HEK293 (cell line): ENCODE data around the gene SPOCK1.

Experiments used
- CTCF ChIA-PET: fragments of 350-600 bp; formaldehyde crosslinking; extraction: SDS; loops from one replicate; lab custom pipeline; 2021; ENCODE audit warnings: antibody characterized with exemption; lab: Yijun Ruan, JAX
- POLR2A ChIA-PET: fragments of 300-600 bp; formaldehyde crosslinking; extraction: SDS; loops from one replicate; lab custom pipeline; 2020; ENCODE audit warnings: antibody characterized with exemption, inconsistent platforms; lab: Yijun Ruan, JAX
- H3K27ac ChIP-seq: fragments of 200-500 bp; sonication (Bioruptor generic); 2 replicates; pipeline ENCODE4 v1.5.1; 2014; ENCODE audit warnings: low read depth, low read length, control low read depth, inconsistent platforms; ENCODE audit errors: extremely low read depth
- H3K36me3 ChIP-seq, 2 experiments: fragments of 200-500 bp in 1 of 2; sonication (Bioruptor generic) in 1 of 2; 1 replicate in 1 of 2; 2 replicates in 1 of 2; pipeline ENCODE4 v1.5.1; 2014 to 2017; ENCODE audit warnings: inconsistent platforms in 2 of 2, low read length in 2 of 2; ENCODE audit not compliant: control insufficient read depth in 2 of 2, insufficient read depth in 1 of 2
- H3K4me1 ChIP-seq: fragments of 200-500 bp; sonication (Bioruptor generic); 2 replicates; pipeline ENCODE4 v1.5.1; 2014; ENCODE audit warnings: mild to moderate bottlenecking, low read length, inconsistent platforms; ENCODE audit not compliant: control insufficient read depth, insufficient read depth
- H3K4me3 ChIP-seq: 2 replicates; pipeline ENCODE4 v1.5.1; 2011; ENCODE audit warnings: low read depth, mild to moderate bottlenecking, control low read depth, low read length, moderate library complexity
- H3K9me3 ChIP-seq: fragments of 200-500 bp; sonication (Bioruptor generic); 2 replicates; pipeline ENCODE4 v1.5.1; 2014; ENCODE audit warnings: low read depth, low read length, inconsistent platforms; ENCODE audit not compliant: control insufficient read depth, insufficient read depth
- BCL11B ChIP-seq: fragments of 450-650 bp; formaldehyde crosslinking; IDR thresholded peaks from 2 replicates; pipeline ENCODE4 v1.5.1; 2016; ENCODE audit warnings: low read depth, missing biosample characterization, missing genetic modification characterization
- ZNF140 ChIP-seq: fragments of 450-650 bp; formaldehyde crosslinking; IDR thresholded peaks from 2 replicates; pipeline ENCODE4 v1.5.1; 2016; ENCODE audit warnings: missing biosample characterization, missing genetic modification characterization
- ZNF175 ChIP-seq: fragments of 450-650 bp; formaldehyde crosslinking; IDR thresholded peaks from 2 replicates; pipeline ENCODE4 v1.5.1; 2016; ENCODE audit warnings: missing biosample characterization, missing genetic modification characterization
- ZNF24 ChIP-seq: fragments of 450-650 bp; formaldehyde crosslinking; IDR thresholded peaks from 2 replicates; pipeline ENCODE4 v1.5.1; 2016; ENCODE audit warnings: missing biosample characterization, missing genetic modification characterization
- ZNF335 ChIP-seq: fragments of 450-650 bp; formaldehyde crosslinking; conservative IDR thresholded peaks from 2 replicates; pipeline ENCODE4 v1.5.1; 2016; ENCODE audit warnings: missing biosample characterization, missing genetic modification characterization
- ZNF354C ChIP-seq: fragments of 450-650 bp; formaldehyde crosslinking; IDR thresholded peaks from 2 replicates; pipeline ENCODE4 v1.5.1; 2016; ENCODE audit warnings: missing biosample characterization, missing genetic modification characterization, low read depth, borderline replicate concordance
- ZNF404 ChIP-seq: fragments of 450-650 bp; formaldehyde crosslinking; IDR thresholded peaks from 2 replicates; pipeline ENCODE4 v1.5.1; 2017; ENCODE audit warnings: missing biosample characterization, missing genetic modification characterization
- ZNF76 ChIP-seq: fragments of 450-650 bp; formaldehyde crosslinking; IDR thresholded peaks from 2 replicates; pipeline ENCODE4; 2016; ENCODE audit warnings: low read depth, missing biosample characterization, missing genetic modification characterization, borderline replicate concordance
- ZSCAN16 ChIP-seq: fragments of 450-650 bp; formaldehyde crosslinking; IDR thresholded peaks from 2 replicates; pipeline ENCODE4 v1.5.1; 2016; ENCODE audit warnings: missing biosample characterization, missing genetic modification characterization
- TF ChIP-seq, protein P1 (sequence below): fragments of 450-650 bp; formaldehyde crosslinking; conservative IDR thresholded peaks from 2 replicates; pipeline ENCODE4 v1.5.1; 2016; ENCODE audit warnings: low read depth, missing biosample characterization, missing genetic modification characterization
- TF ChIP-seq, protein P2 (sequence below): fragments of 450-650 bp; formaldehyde crosslinking; IDR thresholded peaks from 2 replicates; pipeline ENCODE4 v1.5.1; 2016; ENCODE audit warnings: missing biosample characterization, missing genetic modification characterization
- TF ChIP-seq, protein P3 (sequence below): fragments of 450-650 bp; formaldehyde crosslinking; IDR thresholded peaks from 2 replicates; pipeline ENCODE4 v1.5.1; 2016; ENCODE audit warnings: missing biosample characterization, missing genetic modification characterization
- TF ChIP-seq, protein P4 (sequence below): fragments of 450-650 bp; formaldehyde crosslinking; IDR thresholded peaks from 2 replicates; pipeline ENCODE4 v1.5.1; 2017; ENCODE audit warnings: missing biosample characterization, missing genetic modification characterization
- TF ChIP-seq, protein P5 (sequence below): fragments of 450-650 bp; formaldehyde crosslinking; IDR thresholded peaks from 2 replicates; pipeline ENCODE4 v1.5.1; 2016; ENCODE audit warnings: missing biosample characterization, missing genetic modification characterization, borderline replicate concordance
- TF ChIP-seq, protein P6 (sequence below): fragments of 450-650 bp; formaldehyde crosslinking; IDR thresholded peaks from 2 replicates; pipeline ENCODE4 v1.5.1; 2017; ENCODE audit warnings: missing biosample characterization, missing genetic modification characterization
- TF ChIP-seq, protein P7 (sequence below): fragments of 450-650 bp; formaldehyde crosslinking; conservative IDR thresholded peaks from 2 replicates; pipeline ENCODE4 v1.5.1; 2016; ENCODE audit warnings: low read depth, missing biosample characterization, missing genetic modification characterization

SPOCK1 gene

DNA sequence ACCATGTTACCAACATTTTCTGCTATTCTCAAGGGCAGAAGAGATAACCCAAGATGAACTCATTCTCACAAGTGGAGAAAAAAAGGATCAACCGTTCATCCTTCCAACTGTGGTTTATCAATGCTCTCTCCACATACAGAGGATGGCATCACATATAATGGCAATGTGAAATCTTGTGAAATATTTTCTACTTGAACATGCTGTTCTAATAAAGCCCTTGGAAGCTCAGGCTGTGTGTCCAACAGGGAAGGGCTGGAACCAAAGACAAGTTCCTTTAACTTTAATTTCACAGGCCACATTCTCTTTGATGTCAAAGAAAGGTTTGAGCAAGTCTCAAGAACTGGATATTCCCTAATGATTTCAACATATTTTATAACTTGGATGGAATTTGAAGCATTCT lies 230.5 kb downstream of the SPOCK1 start (continued):
- TF ChIP-seq, protein P1, sequence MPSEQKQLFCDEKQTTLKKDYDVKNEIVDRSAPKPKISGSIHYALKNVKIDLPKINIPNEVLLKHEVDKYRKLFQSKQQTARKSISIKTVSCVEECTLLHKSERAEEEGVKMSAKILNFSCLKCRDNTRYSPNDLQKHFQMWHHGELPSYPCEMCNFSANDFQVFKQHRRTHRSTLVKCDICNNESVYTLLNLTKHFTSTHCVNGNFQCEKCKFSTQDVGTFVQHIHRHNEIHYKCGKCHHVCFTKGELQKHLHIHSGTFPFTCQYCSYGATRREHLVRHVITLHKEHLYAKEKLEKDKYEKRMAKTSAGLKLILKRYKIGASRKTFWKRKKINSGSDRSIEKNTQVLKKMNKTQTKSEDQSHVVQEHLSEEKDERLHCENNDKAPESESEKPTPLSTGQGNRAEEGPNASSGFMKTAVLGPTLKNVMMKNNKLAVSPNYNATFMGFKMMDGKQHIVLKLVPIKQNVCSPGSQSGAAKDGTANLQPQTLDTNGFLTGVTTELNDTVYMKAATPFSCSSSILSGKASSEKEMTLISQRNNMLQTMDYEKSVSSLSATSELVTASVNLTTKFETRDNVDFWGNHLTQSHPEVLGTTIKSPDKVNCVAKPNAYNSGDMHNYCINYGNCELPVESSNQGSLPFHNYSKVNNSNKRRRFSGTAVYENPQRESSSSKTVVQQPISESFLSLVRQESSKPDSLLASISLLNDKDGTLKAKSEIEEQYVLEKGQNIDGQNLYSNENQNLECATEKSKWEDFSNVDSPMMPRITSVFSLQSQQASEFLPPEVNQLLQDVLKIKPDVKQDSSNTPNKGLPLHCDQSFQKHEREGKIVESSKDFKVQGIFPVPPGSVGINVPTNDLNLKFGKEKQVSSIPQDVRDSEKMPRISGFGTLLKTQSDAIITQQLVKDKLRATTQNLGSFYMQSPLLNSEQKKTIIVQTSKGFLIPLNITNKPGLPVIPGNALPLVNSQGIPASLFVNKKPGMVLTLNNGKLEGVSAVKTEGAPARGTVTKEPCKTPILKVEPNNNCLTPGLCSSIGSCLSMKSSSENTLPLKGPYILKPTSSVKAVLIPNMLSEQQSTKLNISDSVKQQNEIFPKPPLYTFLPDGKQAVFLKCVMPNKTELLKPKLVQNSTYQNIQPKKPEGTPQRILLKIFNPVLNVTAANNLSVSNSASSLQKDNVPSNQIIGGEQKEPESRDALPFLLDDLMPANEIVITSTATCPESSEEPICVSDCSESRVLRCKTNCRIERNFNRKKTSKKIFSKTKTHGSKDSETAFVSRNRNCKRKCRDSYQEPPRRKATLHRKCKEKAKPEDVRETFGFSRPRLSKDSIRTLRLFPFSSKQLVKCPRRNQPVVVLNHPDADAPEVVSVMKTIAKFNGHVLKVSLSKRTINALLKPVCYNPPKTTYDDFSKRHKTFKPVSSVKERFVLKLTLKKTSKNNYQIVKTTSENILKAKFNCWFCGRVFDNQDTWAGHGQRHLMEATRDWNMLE (tag by site-specific recombination): no peak
- TF ChIP-seq, protein P2, sequence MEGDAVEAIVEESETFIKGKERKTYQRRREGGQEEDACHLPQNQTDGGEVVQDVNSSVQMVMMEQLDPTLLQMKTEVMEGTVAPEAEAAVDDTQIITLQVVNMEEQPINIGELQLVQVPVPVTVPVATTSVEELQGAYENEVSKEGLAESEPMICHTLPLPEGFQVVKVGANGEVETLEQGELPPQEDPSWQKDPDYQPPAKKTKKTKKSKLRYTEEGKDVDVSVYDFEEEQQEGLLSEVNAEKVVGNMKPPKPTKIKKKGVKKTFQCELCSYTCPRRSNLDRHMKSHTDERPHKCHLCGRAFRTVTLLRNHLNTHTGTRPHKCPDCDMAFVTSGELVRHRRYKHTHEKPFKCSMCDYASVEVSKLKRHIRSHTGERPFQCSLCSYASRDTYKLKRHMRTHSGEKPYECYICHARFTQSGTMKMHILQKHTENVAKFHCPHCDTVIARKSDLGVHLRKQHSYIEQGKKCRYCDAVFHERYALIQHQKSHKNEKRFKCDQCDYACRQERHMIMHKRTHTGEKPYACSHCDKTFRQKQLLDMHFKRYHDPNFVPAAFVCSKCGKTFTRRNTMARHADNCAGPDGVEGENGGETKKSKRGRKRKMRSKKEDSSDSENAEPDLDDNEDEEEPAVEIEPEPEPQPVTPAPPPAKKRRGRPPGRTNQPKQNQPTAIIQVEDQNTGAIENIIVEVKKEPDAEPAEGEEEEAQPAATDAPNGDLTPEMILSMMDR (tag by site-specific recombination): no peak
- TF ChIP-seq, protein P3, sequence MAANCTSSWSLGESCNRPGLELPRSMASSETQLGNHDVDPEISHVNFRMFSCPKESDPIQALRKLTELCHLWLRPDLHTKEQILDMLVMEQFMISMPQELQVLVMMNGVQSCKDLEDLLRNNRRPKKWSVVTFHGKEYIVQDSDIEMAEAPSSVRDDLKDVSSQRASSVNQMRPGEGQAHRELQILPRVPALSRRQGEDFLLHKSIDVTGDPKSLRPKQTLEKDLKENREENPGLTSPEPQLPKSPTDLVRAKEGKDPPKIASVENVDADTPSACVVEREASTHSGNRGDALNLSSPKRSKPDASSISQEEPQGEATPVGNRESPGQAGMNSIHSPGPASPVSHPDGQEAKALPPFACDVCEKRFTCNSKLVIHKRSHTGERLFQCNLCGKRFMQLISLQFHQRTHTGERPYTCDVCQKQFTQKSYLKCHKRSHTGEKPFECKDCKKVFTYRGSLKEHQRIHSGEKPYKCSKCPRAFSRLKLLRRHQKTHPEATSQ (tag by site-specific recombination): no peak
- no peak for TF ChIP-seq ZNF24
- no peak for TF ChIP-seq ZNF175
- TF ChIP-seq ZNF76: no peak
- TF ChIP-seq ZNF335 (tag by site-specific recombination): no peak

DNA sequence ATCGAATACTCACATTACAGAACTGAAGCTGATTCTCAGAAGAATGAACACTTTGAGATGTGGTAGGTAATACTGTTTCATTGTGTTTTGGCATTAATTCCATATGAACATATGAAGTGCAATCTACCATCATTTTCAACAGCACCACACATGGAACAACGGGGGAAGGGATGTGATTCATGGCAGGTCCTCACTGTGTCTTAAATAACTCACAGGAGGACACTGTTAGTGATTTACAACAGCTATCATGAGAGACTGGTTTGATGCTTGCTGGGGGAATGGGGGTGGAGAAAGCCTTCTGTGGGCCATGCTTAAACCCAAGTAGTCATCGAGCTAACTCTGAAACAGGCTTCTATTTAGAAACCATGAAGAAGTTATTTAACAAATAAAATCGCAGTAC lies 232.9 kb downstream of the SPOCK1 start:
- ChIA-PET CTCF (interaction anchor here (0.6 kb wide), 1 partner anchor 208 kb away, joined by 3 read pairs; no protein-coding TSS in a partner anchor), POLR2A (no interaction called here)
- Histone ChIP-seq H3K4me3 (no peak overlapping the region), H3K9me3 (no peaks in the 10 kb centered on the region), H3K36me3 (no peaks in the 10 kb centered on the region), H3K27ac (no peak overlapping the region), H3K4me1 (no peaks in the 10 kb centered on the region)
- no peak for TF ChIP-seq ZSCAN16 (tag by site-specific recombination)
- no peak for TF ChIP-seq BCL11B (tag by site-specific recombination)

DNA sequence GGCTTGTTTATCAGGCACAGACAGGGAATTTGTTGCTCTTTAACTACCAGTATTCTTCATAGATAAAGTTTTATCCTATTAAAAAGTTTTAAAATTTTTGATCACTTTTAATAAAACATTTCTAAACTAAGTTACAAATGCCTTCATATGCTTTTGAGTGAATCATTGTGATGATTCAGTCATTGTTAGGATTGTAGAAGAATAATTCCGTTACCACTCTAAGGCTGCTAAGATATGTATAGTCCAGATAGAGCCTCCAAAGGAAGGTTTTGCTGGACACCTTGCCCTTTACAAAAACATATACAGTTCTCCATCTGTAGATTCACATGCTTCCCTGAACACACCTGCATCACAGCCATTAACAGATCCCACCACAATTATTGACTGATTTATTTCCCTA lies 233.7 kb downstream of the SPOCK1 start:
- ChIA-PET POLR2A (no interaction called here), CTCF (interaction anchor here (0.6 to 1.7 kb wide), 2 partner anchors 55 to 208 kb away, joined by 3 to 4 read pairs; no protein-coding TSS in a partner anchor)
- H3K4me1 ChIP-seq: no peaks in the 10 kb centered on the region
- no peak overlapping the region for H3K27ac ChIP-seq
- no peak overlapping the region for H3K4me3 ChIP-seq
- no peaks in the 10 kb centered on the region for H3K36me3 ChIP-seq
- H3K9me3 ChIP-seq: no peaks in the 10 kb centered on the region
- TF ChIP-seq ZNF354C (tag by site-specific recombination): no peak
- TF ChIP-seq, protein P4, sequence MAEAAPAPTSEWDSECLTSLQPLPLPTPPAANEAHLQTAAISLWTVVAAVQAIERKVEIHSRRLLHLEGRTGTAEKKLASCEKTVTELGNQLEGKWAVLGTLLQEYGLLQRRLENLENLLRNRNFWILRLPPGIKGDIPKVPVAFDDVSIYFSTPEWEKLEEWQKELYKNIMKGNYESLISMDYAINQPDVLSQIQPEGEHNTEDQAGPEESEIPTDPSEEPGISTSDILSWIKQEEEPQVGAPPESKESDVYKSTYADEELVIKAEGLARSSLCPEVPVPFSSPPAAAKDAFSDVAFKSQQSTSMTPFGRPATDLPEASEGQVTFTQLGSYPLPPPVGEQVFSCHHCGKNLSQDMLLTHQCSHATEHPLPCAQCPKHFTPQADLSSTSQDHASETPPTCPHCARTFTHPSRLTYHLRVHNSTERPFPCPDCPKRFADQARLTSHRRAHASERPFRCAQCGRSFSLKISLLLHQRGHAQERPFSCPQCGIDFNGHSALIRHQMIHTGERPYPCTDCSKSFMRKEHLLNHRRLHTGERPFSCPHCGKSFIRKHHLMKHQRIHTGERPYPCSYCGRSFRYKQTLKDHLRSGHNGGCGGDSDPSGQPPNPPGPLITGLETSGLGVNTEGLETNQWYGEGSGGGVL: no peak
- TF ChIP-seq, protein P5, sequence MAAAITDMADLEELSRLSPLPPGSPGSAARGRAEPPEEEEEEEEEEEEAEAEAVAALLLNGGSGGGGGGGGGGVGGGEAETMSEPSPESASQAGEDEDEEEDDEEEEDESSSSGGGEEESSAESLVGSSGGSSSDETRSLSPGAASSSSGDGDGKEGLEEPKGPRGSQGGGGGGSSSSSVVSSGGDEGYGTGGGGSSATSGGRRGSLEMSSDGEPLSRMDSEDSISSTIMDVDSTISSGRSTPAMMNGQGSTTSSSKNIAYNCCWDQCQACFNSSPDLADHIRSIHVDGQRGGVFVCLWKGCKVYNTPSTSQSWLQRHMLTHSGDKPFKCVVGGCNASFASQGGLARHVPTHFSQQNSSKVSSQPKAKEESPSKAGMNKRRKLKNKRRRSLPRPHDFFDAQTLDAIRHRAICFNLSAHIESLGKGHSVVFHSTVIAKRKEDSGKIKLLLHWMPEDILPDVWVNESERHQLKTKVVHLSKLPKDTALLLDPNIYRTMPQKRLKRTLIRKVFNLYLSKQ (tag by site-specific recombination): no peak
- TF ChIP-seq, protein P6, sequence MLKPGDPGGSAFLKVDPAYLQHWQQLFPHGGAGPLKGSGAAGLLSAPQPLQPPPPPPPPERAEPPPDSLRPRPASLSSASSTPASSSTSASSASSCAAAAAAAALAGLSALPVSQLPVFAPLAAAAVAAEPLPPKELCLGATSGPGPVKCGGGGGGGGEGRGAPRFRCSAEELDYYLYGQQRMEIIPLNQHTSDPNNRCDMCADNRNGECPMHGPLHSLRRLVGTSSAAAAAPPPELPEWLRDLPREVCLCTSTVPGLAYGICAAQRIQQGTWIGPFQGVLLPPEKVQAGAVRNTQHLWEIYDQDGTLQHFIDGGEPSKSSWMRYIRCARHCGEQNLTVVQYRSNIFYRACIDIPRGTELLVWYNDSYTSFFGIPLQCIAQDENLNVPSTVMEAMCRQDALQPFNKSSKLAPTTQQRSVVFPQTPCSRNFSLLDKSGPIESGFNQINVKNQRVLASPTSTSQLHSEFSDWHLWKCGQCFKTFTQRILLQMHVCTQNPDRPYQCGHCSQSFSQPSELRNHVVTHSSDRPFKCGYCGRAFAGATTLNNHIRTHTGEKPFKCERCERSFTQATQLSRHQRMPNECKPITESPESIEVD (tag by site-specific recombination): no peak
- TF ChIP-seq ZNF140: no peak
- TF ChIP-seq, protein P7, sequence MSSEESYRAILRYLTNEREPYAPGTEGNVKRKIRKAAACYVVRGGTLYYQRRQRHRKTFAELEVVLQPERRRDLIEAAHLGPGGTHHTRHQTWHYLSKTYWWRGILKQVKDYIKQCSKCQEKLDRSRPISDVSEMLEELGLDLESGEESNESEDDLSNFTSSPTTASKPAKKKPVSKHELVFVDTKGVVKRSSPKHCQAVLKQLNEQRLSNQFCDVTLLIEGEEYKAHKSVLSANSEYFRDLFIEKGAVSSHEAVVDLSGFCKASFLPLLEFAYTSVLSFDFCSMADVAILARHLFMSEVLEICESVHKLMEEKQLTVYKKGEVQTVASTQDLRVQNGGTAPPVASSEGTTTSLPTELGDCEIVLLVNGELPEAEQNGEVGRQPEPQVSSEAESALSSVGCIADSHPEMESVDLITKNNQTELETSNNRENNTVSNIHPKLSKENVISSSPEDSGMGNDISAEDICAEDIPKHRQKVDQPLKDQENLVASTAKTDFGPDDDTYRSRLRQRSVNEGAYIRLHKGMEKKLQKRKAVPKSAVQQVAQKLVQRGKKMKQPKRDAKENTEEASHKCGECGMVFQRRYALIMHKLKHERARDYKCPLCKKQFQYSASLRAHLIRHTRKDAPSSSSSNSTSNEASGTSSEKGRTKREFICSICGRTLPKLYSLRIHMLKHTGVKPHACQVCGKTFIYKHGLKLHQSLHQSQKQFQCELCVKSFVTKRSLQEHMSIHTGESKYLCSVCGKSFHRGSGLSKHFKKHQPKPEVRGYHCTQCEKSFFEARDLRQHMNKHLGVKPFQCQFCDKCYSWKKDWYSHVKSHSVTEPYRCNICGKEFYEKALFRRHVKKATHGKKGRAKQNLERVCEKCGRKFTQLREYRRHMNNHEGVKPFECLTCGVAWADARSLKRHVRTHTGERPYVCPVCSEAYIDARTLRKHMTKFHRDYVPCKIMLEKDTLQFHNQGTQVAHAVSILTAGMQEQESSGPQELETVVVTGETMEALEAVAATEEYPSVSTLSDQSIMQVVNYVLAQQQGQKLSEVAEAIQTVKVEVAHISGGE: no peak
- TF ChIP-seq ZNF404 (tag by site-specific recombination): no peak
